Measurements from ENCODE around the gene ETFA. TPM values are rescaled to one million over a fixed set of nuclear protein-coding genes. Genes with fewer than 3 reads are reported as not detected.

ETFA gene
- total RNA-seq, 4 donors from 2014 or later: 90.9 to 233 (median 99.9) TPM

GRCh38 chr15:76334438-76335306 is 23.4 kb upstream of the ETFA start:
- intact Hi-C loops (cut with DNase I; ENCODE audit: low total_unique reads): no loop called here

DNA sequence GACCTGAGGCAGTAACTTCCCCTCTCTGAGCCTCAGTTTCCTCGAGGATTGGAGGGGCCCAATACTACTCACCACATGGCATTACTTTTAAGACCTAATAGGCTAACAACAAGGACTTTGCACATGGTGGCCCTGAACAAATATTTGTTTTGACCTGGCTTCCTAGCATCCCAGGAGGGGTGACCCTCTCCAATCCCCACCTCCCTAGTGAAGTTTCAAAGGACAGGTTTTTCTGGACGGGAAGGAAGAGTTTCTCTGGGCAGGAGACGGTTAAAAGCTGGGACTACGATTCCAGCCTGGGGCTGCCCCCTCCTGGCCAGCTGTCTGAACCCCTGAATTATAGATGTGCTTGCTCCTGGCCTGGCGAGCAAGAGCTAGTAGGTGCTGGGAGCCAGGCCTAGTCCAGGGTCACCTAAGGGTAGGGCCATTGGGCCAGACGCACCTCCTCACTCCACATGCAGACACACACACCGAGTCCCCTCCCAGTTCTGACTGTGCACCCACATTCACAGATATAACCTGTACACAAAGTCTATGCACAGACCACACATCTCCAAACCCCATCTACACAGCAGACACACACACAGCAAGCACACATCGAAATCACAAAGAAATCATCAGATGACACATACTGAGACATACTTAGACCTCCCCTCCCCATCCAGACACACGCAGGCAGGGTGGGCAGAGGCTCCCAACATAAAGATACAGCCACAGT is 22.6 kb upstream of the ETFA start:
- intact Hi-C loops (cut with DNase I; ENCODE audit: low total_unique reads): no loop called here
- Histone ChIP-seq H3K4me1 (peaks cover 0 to 13% of the 10 kb centered on the region in 2 donors), H3K9me3 (no peaks in the 10 kb centered on the region), H3K4me3 (no peak overlapping the region), H3K27ac (no peak overlapping the region), H3K27me3 (peaks cover 31 to 41% of the 10 kb centered on the region in 2 donors), H3K36me3 (no peaks in the 10 kb centered on the region)
- no peak for DNase-seq
- no peak for TF ChIP-seq POLR2A (IDR thresholded peaks at IDR 0.05)
- TF ChIP-seq, protein P1, sequence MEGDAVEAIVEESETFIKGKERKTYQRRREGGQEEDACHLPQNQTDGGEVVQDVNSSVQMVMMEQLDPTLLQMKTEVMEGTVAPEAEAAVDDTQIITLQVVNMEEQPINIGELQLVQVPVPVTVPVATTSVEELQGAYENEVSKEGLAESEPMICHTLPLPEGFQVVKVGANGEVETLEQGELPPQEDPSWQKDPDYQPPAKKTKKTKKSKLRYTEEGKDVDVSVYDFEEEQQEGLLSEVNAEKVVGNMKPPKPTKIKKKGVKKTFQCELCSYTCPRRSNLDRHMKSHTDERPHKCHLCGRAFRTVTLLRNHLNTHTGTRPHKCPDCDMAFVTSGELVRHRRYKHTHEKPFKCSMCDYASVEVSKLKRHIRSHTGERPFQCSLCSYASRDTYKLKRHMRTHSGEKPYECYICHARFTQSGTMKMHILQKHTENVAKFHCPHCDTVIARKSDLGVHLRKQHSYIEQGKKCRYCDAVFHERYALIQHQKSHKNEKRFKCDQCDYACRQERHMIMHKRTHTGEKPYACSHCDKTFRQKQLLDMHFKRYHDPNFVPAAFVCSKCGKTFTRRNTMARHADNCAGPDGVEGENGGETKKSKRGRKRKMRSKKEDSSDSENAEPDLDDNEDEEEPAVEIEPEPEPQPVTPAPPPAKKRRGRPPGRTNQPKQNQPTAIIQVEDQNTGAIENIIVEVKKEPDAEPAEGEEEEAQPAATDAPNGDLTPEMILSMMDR (IDR thresholded peaks at IDR 0.05): no peak

More at GRCh38 chr15:76334438-76335306, 23.4 kb upstream of the ETFA start:
- H3K36me3 ChIP-seq: no peaks in the 10 kb centered on the region
- no peak overlapping the region for H3K27ac ChIP-seq
- H3K4me3 ChIP-seq: no peak overlapping the region
- H3K9me3 ChIP-seq: no peaks in the 10 kb centered on the region
- peaks cover 0 to 16% of the 10 kb centered on the region in 2 donors for H3K4me1 ChIP-seq
- DNase-seq: no peak
- no peak for TF ChIP-seq POLR2A (IDR thresholded peaks at IDR 0.05)
- TF ChIP-seq, protein P1 (IDR thresholded peaks at IDR 0.05): no peak
- peaks cover 39 to 49% of the 10 kb centered on the region in 2 donors for H3K27me3 ChIP-seq

GRCh38 chr15:76333309-76333708 is 22.0 kb upstream of the ETFA start:
- DNase-seq: no peak
- intact Hi-C loops (cut with DNase I; ENCODE audit: low total_unique reads): no loop called here
- Histone ChIP-seq H3K36me3 (no peaks in the 10 kb centered on the region), H3K9me3 (no peaks in the 10 kb centered on the region), H3K27me3 (peaks cover 27 to 38% of the 10 kb centered on the region in 2 donors), H3K27ac (no peak overlapping the region), H3K4me3 (no peak overlapping the region), H3K4me1 (peaks cover 0 to 13% of the 10 kb centered on the region in 2 donors)
- TF ChIP-seq, protein P1 (IDR thresholded peaks at IDR 0.05): no peak
- no peak for TF ChIP-seq POLR2A (IDR thresholded peaks at IDR 0.05)

GRCh38 chr15:76332796-76333195 is 21.5 kb upstream of the ETFA start:
- no peaks in the 10 kb centered on the region for H3K9me3 ChIP-seq
- H3K27me3 ChIP-seq: peaks cover 27 to 38% of the 10 kb centered on the region in 2 donors
- H3K4me3 ChIP-seq: no peak overlapping the region
- no peaks in the 10 kb centered on the region for H3K36me3 ChIP-seq
- DNase-seq: no peak
- no peak overlapping the region for H3K27ac ChIP-seq
- no peak for TF ChIP-seq POLR2A (IDR thresholded peaks at IDR 0.05)
- TF ChIP-seq, protein P1 (IDR thresholded peaks at IDR 0.05): no peak
- peaks cover 0 to 8% of the 10 kb centered on the region in 2 donors for H3K4me1 ChIP-seq
- intact Hi-C loops (cut with DNase I; ENCODE audit: low total_unique reads): no loop called here

All from uterus (tissue), 4 donors.